ENCODE data around the gene RAB22A. TPM values are rescaled to one million over a fixed set of nuclear protein-coding genes. Genes with fewer than 3 reads are reported as not detected.

Gene RAB22A
- total and polyA plus RNA-seq, 9 of the 15 experiments (the other 6 are each of a cell fraction or from before 2014, with no cell fraction given) = 1.1 to 8.0 (median 6.7) TPM

GRCh38 chr20:58374027-58374850 lies 64.7 kb downstream of the RAB22A start:
- in situ Hi-C loops (cut with MboI) (no loop called here), intact Hi-C loops (cut with micrococcal nuclease) (loop anchor here (5.0 kb wide), 2 partner anchors 67 to 137 kb away; partner anchors contain the start of gene RAB22A)
- FAIRE-seq = peak; percentile 86
- no TSS peak for BruUV-seq (replicated peaks)
- Histone ChIP-seq H3K9ac (ENCODE audit: insufficient read depth in 1 of 2, low read depth in 2 of 2, low read length in 2 of 2) (peak overlapping the region; percentile 45 to 75), H3K9me1 (ENCODE audit: control insufficient read depth, insufficient read depth, low read length) (no peaks in the 10 kb centered on the region), H3K79me2 (ENCODE audit: control insufficient read depth, insufficient read depth, low read length) (no peaks in the 10 kb centered on the region), H3K27me3 (ENCODE audit: control insufficient read depth in 2 of 2, insufficient read depth in 2 of 2, low read length in 2 of 2) (no peaks in the 10 kb centered on the region), H2AFZ (ENCODE audit: low read depth, low read length) (peak overlapping the region; percentile 96), H3K4me1 (replicated peaks in 1 of 2; ENCODE audit: control insufficient read depth in 2 of 2, insufficient read depth in 2 of 2, low read length in 2 of 2) (peaks cover 8 to 12% of the 10 kb centered on the region in 2 experiments), H3K36me3 (ENCODE audit: control insufficient read depth, insufficient read depth, low read length) (no peaks in the 10 kb centered on the region), H3K9me3 (replicated peaks; ENCODE audit: control insufficient read depth, insufficient read depth, low read depth, low read length) (no peaks in the 10 kb centered on the region), H4K20me1 (replicated peaks; ENCODE audit: control insufficient read depth, insufficient read depth, low read length) (no peaks in the 10 kb centered on the region), H3K4me3 (no peak overlapping the region), H3K27ac (ENCODE audit: extremely low read depth, low read depth, low read length) (peak overlapping the region; percentile 65), H3K4me2 (ENCODE audit: insufficient read depth, low read length) (peak overlapping the region; percentile 64)
- ChIA-PET POLR2A (interaction anchor here (0.6 to 1.4 kb wide), 4 partner anchors 11 to 241 kb away, joined by 3 to 7 read pairs (median 4); partner anchors contain the start of gene VAPB), CTCF (ENCODE audit: low intra/inter-chr PET ratio) (no interaction called here)
- peak; percentile 88 for ATAC-seq
- 30% methylated on average over 18 of the region's 19 CpGs for WGBS (ENCODE audit: insufficient coverage, low coverage, missing lambda C conversion rate)
- DNase-seq (ENCODE audit: extremely low read depth in 1 of 4, low spot score in 3 of 4) = peak in 3 of 4 experiments; percentile 22 to 66 (median 38)
- peak; percentile 38; the same call in 1 of the 2 replicates for TF ChIP-seq DIDO1 (tag; IDR thresholded peaks at IDR 0.05; ENCODE audit: low read depth)
- no peak for TF ChIP-seq ADNP (tag; IDR thresholded peaks at IDR 0.05)
- no peak for TF ChIP-seq SP1 (CRISPR knock-in tag; IDR thresholded peaks at IDR 0.05)
- no peak for TF ChIP-seq OTX1 (CRISPR knock-in tag; IDR thresholded peaks at IDR 0.05)
- TF ChIP-seq RAD51 (IDR thresholded peaks at IDR 0.05; ENCODE audit: borderline replicate concordance, low read depth) = no peak
- peak; percentile 79; the same call in 1 of the 2 replicates for TF ChIP-seq ZNF263 (CRISPR knock-in tag; IDR thresholded peaks at IDR 0.05; ENCODE audit: borderline replicate concordance)
- no peak for TF ChIP-seq ZFP30 (CRISPR knock-in tag; IDR thresholded peaks at IDR 0.05; ENCODE audit: borderline replicate concordance)
- no peak; the same call in 1 of the 2 replicates for TF ChIP-seq SMARCA5 (IDR thresholded peaks at IDR 0.05)
- TF ChIP-seq, protein P1, sequence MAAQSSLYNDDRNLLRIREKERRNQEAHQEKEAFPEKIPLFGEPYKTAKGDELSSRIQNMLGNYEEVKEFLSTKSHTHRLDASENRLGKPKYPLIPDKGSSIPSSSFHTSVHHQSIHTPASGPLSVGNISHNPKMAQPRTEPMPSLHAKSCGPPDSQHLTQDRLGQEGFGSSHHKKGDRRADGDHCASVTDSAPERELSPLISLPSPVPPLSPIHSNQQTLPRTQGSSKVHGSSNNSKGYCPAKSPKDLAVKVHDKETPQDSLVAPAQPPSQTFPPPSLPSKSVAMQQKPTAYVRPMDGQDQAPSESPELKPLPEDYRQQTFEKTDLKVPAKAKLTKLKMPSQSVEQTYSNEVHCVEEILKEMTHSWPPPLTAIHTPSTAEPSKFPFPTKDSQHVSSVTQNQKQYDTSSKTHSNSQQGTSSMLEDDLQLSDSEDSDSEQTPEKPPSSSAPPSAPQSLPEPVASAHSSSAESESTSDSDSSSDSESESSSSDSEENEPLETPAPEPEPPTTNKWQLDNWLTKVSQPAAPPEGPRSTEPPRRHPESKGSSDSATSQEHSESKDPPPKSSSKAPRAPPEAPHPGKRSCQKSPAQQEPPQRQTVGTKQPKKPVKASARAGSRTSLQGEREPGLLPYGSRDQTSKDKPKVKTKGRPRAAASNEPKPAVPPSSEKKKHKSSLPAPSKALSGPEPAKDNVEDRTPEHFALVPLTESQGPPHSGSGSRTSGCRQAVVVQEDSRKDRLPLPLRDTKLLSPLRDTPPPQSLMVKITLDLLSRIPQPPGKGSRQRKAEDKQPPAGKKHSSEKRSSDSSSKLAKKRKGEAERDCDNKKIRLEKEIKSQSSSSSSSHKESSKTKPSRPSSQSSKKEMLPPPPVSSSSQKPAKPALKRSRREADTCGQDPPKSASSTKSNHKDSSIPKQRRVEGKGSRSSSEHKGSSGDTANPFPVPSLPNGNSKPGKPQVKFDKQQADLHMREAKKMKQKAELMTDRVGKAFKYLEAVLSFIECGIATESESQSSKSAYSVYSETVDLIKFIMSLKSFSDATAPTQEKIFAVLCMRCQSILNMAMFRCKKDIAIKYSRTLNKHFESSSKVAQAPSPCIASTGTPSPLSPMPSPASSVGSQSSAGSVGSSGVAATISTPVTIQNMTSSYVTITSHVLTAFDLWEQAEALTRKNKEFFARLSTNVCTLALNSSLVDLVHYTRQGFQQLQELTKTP (IDR thresholded peaks at IDR 0.05; ENCODE audit: low read depth in 1 of 2, partially characterized antibody in 2 of 2) = no peak
- TF ChIP-seq ZNF134 (CRISPR knock-in tag; conservative IDR thresholded peaks at IDR 0.05) = no peak
- TF ChIP-seq RAD21 (CRISPR knock-in tag; conservative IDR thresholded peaks at IDR 0.05 in 1 of 2, IDR thresholded peaks at IDR 0.05 in 1 of 2) = no peak
- no peak for TF ChIP-seq POLR2H (tag; IDR thresholded peaks at IDR 0.05; ENCODE audit: low read depth)
- 0 out of 4 replicates have a peak, but pooled peaks of 1 of the 2 experiments have one; percentile 10 for TF ChIP-seq NONO (IDR thresholded peaks at IDR 0.05; ENCODE audit: low read depth in 2 of 2, low read length in 1 of 2)
- TF ChIP-seq CBX1 (IDR thresholded peaks at IDR 0.05; ENCODE audit: low read depth) = no peak
- peak in 1 of 3 experiments; percentile 55 for TF ChIP-seq YY1 (IDR thresholded peaks at IDR 0.05; ENCODE audit: borderline replicate concordance in 1 of 3, control insufficient read depth in 1 of 3, extremely low read depth in 1 of 3, insufficient read depth in 3 of 3, insufficient read length in 1 of 3, insufficient replicate concordance in 2 of 3, low read depth in 1 of 3, low read length in 2 of 3)
- TF ChIP-seq HLTF (IDR thresholded peaks at IDR 0.05) = no peak
- TF ChIP-seq TAF9B (IDR thresholded peaks at IDR 0.05; ENCODE audit: partially characterized antibody) = no peak
- no peak for TF ChIP-seq ZNF561 (CRISPR knock-in tag; conservative IDR thresholded peaks at IDR 0.05)
